ENCODE measurements around the gene HOOK2. TPM values are rescaled to one million over a fixed set of nuclear protein-coding genes. Genes with fewer than 3 reads are reported as not detected.
"Not testable (repeated sequence)": the region's sequence is repeated elsewhere in the genome, so short reads cannot be mapped to it uniquely, and the experiment has no call there.

HOOK2 gene, protein sequence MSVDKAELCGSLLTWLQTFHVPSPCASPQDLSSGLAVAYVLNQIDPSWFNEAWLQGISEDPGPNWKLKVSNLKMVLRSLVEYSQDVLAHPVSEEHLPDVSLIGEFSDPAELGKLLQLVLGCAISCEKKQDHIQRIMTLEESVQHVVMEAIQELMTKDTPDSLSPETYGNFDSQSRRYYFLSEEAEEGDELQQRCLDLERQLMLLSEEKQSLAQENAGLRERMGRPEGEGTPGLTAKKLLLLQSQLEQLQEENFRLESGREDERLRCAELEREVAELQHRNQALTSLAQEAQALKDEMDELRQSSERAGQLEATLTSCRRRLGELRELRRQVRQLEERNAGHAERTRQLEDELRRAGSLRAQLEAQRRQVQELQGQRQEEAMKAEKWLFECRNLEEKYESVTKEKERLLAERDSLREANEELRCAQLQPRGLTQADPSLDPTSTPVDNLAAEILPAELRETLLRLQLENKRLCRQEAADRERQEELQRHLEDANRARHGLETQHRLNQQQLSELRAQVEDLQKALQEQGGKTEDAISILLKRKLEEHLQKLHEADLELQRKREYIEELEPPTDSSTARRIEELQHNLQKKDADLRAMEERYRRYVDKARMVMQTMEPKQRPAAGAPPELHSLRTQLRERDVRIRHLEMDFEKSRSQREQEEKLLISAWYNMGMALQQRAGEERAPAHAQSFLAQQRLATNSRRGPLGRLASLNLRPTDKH
- polyA plus RNA-seq (ENCODE audit: insufficient read length in 10 of 10) = 10 to 100 TPM; 15.9 to 42.5 (median 22.4) TPM
- long read RNA-seq, donor 1, partial matches to known transcripts = 0 of 5 reads
- long read RNA-seq, donor 1, other reads (novel, unspliced or antisense) = 0 of 5 reads
- long read RNA-seq, donor 2, partial matches to known transcripts = 0 of 6 reads
- long read RNA-seq, donor 2, other reads (novel, unspliced or antisense) = 0 of 6 reads
- long read RNA-seq, donor 3 = 0 reads
- long read RNA-seq, donor 4, partial matches to known transcripts = 0 of 3 reads
- long read RNA-seq, donor 4, other reads (novel, unspliced or antisense) = 0 of 3 reads
- long read RNA-seq, donor 5, partial matches to known transcripts = 0 of 12 reads
- long read RNA-seq, donor 5, other reads (novel, unspliced or antisense) = 10 of 12 reads
- long read RNA-seq, donor 6, partial matches to known transcripts = 1,672 of 2,051 reads
- long read RNA-seq, donor 6, other reads (novel, unspliced or antisense) = 379 of 2,051 reads
- long read RNA-seq, donor 7, partial matches to known transcripts = 0 of 16 reads
- long read RNA-seq, donor 7, other reads (novel, unspliced or antisense) = 12 of 16 reads
- long read RNA-seq, donor 8 = 0 reads
- long read RNA-seq, donor 9 = 0 reads

DNA sequence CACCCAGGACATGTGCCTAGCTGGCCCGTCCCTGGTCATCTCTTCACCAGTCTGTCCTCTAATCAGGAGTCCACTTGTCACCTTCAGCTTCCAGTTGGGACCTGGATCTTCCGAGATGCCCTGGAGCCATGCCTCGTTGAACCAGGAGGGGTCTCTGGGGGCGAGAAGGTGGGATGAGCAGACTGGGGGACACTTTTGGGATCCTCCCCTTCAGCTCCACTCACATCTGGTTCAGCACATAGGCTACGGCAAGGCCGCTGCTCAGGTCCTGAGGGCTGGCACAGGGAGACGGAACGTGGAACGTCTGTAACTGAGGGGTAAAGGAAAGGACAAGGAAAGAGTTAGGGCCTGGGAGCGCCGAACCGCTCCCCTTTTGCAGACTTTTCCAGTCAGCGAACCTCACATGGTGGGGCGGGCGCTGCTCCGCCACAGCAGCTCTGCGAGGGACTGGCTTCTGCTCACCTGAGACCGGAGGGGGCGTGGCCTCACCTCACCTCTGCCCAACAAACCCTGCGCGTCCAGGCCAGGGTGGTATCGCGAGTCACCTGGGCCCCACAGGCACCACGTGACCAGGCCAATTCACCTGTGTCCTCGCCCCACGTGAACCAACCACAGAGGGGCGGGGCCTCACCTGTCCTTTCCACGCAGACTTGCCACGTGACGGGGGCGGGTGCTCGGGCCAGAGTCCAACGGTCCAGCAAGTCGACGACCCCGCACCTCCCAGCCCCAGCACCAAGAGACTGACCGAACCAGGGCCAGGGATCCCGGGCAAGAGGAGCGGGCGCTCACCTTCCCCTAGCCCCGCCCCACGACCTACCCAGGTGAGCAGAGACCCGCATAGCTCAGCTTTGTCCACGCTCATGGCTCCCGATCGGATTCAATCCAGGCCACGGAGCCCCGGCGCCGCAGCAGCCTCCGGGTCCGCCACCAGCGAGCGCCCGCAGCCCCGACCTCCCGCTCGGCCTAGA lies at the start of gene HOOK2:
TSS of gene HOOK2 (minus strand) at position 965 of the 968 bp plus-strand sequence. CDS start at position 862, 103 bp downstream.
- DNase-seq = no peak

DNA sequence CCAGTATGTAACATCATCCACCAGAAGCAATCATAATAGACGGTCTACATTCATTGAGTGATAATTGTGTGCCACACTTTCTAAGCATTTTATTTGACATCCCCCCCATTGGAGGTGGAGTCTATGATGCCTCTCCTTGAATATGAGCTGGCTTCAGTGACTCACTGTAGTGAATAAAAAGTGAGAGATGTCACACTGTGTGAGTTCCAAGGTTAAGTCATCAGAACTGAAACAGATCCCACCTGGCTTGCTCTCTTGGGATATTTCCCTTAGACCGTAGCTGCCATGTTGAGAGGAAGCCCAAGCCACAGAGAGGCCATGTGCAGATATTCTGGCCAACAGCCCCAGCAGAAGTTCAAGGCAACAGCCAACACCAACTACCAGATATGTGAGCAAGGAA lies 46.4 kb upstream of the HOOK2 start:
- DNase-seq = no peak

DNA sequence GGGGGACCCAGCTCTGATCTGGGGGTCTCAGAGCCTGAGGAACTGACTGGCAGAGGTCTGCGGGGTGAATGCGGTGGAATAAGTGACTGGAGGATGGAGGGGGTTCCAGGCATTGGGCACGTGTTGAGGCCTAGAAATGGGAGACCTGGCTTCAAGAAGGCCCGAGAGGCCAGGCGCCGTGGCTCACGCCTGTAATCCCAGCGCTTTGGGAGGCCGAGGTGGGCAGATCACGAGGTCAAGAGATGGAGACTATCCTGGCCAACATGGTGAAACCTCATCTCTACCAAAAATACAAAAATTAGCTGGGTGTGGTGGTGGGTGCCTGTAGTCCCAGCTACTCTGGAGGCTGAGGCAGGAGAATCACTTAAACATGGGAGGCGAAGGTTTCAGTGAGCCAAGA lies 42.5 kb upstream of the HOOK2 start:
- not testable (repeated sequence) for DNase-seq

DNA sequence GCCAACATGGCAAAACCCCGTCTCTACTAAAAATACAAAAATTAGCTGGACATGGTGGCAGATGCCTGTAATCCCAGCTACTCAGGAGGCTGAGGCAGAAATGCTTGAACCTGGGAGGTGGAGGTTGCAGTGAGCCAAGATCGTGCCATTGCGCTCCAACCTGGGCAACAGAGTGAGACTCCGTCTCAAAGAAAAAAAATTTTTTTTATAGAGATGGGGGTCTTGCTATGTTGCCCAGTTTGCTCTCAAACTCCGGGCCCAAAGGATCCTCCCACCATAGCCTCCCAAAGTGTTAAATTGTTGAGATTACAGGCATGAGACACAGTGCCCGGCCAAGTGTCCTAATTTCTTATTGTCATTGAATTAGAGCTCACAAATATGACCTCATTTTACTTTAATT lies 41.8 kb upstream of the HOOK2 start:
- DNase-seq = not testable (repeated sequence)

DNA sequence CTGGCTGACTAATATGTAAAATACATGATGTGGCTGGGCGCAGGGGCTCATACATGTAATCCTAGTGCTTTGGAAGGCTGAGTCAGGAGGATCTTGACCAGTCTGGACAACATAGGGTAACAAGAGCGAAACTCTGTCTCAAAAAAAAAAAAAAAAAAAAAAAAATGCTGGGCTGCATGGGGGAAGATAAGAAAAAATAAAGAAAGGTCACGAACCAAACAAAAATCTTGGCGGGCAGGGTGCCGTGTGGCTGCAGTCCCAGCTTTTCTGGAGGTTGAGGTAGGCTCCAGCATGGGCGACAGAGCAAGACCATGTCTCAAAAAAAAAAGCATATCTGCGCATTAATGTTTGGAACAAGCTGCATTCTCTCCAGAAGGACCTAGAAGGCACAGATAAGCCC lies 39.7 kb upstream of the HOOK2 start:
- no peak for DNase-seq

DNA sequence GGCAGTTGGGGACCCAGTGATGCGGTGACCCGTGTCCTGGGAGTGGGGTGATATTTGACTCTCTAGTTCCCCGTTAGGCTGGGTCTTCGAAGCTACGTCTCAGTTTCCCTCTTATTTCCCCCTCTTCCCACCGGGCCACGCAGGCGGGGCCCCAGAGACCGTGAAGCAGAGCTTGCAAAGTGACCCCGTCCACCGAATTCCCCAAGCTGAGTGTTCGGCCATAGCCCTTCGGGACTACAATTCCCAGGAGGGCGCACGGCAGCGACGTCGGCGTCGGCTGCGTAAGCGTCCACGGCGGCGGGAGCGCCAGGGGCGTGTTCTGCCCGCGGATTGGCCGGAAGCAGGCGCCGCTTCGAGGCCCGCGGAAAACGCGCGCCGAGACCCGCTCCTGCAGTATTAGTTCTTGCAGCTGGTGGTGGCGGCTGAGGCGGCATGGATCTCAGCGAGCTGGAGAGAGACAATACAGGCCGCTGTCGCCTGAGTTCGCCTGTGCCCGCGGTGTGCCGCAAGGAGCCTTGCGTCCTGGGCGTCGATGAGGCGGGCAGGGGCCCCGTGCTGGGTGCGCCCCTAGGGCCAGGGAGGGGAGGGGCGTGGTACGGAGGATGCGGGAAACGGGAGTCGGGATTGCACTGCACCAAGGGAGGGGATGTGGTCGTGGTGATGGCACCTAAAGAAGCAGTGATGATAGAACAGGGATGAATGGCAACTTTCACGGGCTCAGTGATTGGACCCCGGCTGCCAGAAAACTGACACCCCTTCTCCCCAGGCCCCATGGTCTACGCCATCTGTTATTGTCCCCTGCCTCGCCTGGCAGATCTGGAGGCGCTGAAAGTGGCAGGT lies 31.1 kb upstream of the HOOK2 start, which contains the start of gene RNASEH2A:
TSS of gene RNASEH2A (plus strand) at position 343 of the 840 bp plus-strand sequence. CDS start at position 433, 90 bp downstream.
- DNase-seq = peak; percentile 86 to 95 (median 93)

DNA sequence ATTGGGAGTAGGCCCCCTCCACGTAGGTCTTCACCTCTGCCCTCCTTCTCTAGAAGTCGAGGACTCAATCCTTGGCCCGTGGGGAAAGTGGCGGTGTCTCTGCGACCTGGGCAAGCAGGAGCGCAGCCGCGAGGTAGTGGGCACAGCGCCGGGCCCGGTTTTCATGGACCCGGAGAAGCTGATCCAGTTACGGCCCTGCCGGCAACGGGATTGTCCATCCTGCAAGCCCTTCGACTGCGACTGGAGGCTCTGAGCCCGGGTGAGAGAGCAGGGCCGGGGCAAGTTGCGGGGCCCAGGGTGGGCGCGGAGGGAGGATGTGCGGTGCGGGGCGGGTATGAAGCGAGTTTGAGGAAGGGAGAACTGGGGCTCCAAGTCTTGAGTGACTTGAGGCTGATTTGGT lies 28.7 kb upstream of the HOOK2 start:
- no peak for DNase-seq

DNA sequence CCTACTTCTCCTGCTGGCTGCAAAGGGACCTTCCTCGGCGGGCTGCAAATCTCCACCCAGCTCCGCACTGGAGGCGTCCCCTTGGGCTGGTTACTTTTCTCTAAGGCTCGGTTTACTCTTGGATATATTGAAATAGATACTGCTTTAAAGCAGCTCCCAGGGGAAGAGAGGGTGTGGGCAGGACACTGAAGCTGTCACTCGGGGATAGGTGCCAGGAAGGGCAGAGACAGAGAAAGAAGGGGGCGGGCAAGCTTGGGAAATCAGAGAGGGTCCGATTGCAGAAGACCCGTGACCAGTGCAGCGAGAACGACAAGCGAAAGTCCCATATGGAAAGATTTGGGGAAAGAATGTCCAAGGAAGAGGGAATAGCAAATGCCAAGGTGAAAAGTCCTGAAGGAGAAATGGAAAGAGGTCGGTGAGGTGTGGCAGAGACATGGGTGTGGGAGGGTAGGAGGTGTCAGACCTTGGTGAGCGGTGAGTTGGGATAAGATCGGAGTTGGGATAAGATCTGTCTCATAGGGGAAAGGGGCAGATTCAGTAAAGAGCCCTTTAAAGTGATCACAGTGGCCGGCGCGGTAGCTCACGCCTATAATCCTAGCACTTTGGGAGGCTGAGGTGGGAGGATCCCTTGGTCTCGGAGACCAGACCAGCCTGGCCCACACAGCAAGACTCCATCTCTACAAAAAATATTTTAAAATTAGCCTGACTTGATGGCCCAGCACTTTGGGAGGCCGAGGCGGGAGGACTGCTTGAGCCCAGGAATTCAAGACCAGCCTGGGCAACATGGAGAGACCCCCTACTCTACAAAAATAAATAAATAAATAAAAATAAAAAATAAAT lies 27.1 kb upstream of the HOOK2 start:
- peak in 2 of 3 donors; percentile 6 to 9 for DNase-seq

DNA sequence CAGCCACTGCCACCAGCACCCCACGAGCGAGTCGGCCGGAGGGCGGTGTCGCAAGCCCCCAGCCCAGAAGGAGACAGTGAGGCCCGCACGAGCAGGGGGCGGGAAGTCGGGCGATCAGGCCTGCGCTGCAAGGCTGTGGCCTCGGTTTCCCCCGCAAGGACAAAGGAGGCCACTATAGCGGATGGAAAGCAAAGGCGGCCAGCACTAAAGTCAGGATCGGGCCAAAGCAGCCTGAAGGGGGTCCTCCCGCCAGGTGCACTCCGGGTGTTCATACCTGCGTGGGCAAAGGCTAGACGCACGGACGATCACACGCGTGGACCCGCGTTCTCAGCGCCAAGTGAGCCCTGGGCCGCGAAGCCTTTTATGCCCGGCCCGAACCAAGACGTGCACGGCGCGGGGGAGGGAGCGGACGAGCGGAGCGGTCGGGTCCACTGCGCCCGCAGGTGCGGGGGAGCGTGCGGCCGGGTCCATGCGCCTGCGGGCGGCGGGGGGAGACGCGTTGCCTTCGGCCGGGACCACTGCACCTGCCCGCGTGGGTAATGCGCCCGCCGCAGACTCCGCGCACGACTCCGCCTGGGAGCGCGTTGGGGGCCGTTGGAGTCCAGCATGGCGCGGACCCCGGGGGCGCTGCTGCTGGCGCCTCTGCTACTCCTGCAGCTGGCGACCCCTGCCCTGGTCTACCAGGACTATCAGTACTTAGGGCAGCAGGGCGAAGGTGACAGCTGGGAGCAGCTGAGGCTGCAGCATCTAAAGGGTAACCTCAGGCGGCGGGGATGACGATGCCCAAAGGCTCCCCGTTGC lies 26.3 kb upstream of the HOOK2 start, which contains the start of the genes PRDX2 and THSD8:
TSS of gene PRDX2 (minus strand) at position 335 of the 801 bp plus-strand sequence. CDS start 539 bp downstream, outside the sequence.
TSS of gene THSD8 (plus strand) at position 604 of the 801 bp plus-strand sequence. CDS start at position 607, 3 bp downstream.
- DNase-seq = peak; percentile 69 to 92 (median 82)

DNA sequence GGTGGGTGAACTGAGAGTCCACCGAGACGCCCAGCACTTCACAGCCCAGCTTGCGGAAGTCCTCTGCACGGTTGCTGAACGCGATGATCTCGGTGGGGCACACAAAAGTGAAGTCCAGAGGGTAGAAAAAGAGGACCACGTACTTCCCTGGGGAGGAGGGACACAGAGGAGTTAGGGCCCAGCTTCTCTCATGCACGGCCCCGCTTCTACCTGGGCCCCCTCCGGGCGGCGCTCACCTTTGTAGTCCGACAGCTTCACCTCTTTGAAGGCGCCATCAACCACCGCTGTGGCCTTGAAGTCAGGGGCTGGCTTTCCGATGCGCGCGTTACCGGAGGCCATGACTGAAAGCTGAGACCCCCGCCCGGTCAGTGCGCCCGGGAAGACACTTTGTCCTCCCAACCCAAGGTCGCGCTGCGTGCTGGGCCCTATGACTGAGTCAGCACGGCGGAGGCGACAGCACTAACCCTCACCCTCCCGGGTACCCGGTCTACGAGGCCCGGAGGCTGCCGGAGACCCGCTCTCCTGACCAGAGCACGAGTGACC lies 25.6 kb upstream of the HOOK2 start:
- peak in 1 of 3 donors; percentile 25 for DNase-seq

DNA sequence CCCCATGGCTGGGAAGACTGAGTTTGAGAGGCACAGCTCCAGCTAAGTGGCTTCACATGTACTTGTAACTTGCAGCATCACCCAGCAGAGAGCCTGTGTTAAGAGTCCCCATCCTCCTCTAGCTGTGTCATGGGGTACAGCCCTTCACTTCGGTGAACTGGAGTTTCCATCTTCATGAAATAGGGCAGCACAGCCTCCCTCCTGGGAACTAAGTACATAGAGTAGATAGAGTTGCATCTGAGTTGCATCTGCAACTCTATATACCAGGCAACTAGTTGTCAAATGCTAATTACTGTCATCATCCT lies 25.1 kb upstream of the HOOK2 start:
- DNase-seq = no peak

DNA sequence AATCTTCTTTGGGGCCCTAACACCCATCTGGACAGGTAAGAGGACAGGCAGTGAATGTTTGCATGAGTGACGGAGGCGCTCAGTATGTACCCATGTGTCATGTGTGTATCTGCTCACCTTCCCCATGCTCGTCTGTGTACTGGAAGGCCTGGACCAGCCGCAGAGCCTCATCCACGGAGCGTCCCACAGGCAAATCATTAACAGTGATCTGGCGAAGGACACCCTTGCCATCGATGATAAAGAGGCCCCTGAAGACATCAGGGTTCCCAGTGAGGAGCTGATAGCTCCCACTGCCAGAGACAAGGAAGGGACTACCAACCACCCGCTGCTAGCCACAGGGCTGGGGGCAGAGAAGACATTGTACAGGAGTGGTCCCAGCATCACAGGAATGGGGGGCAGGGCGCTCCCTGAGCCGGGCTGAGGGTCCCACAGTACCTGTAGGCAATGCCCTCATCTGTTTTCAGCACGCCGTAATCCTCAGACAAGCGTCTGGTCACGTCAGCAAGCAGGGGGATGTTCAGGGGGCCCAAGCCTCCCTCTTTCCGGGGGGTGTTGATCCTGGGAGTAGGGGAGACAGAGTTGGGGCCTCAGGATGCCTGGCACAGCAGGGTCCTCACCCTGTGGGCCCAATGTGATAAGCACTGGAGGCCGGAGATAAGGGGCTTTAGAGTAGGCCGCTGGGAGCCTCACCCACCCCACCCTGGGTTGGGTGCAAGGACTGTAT lies 24.6 kb upstream of the HOOK2 start:
- peak in 1 of 3 donors; percentile 16 for DNase-seq

DNA sequence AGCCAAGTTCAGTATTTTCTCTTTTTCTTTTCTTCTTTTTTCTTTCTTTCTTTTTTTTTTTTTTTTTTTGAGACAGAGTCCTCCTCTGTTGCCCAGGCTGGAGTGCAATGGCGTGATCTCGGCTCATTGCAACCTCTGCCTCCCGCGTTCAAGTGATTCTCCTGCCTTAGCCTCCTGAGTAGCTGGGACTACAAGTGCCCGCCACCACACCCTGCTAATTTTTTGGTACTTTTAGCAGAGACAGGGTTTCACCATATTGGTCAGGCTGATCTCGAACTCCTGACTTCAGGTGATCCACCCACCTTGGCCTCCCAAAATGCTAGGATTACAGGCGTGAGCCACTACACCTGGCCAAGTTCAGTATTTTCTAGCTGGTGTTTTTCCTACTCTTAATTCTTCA lies 22.3 kb upstream of the HOOK2 start:
- not testable (repeated sequence) for DNase-seq

DNA sequence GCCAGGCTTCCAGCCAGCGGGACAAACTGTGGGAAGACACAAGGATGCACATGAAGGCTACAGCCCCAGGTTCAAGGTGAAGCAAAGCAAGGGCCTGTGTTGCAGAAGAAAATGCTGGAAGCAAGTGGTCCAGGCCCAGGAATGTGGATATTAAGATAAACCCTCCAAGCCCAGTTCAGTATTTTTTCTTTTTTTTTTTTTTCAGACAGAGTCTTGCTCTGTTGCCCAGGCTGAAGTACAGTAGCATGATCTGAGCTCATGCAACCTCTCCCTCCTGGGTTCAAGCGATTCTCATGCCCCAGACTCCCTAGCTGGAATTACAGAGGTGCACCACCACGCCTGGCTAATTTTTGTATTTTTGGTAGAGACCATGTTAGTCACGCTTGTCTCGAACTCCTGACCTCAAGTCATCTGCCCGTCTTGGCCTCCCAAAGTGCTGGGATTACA lies 21.8 kb upstream of the HOOK2 start:
- peak in 1 of 3 donors; percentile 18 for DNase-seq

DNA sequence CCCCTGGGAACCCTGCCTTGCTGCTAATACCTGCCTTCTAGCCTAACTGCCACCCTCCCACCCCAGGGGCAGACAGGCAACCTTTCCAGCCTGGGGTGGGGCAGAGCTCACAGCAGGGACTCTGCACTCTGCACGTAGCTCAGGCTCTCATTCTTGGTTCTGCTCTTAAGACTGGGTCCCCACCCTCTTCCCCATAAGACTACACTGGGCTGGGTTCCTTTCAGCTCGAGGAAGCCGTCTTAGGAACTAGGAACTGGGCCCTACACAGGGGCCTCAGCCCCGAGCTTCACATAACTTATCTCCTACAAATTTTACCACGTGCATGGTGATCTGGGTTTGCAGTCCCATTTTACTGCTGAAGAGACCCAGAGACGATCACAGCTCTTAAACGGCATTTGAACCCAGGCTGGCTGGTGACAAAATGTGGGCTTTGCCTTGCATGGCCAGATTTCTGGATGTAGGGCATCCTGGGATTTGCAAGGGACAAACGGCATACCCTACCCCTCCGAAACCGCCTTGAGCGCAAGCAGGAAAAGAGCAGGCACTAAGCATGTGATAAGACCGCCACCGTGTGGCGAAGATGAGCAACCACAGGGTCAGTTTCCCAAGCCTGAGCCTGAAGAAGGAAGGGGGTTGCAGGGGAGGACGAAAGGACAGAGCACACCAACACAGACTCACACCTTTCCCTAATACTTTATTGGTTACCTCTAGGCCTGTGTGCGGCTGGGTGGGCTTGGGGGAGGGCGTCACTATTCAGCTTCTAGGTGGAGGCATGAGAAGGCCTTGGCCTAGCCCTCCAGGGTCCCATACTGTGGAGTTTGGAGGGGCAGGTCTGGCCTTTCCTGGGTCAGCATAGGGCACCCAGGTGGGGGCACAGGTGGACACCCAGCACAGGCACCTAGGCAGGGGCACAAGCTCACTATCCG lies 21.1 kb upstream of the HOOK2 start:
- peak; percentile 79 to 92 (median 90) for DNase-seq
